DND-41 (cell line): Measurements from ENCODE around the gene PRSS27.

Experiments used
- ATAC-seq: fragments of 200-7000 bp; cut with Tn5 transposase; 3 replicates; pipeline ENCODE4 v1.9.1; 2021; ENCODE audit warnings: low read depth; ENCODE audit not compliant: insufficient read depth
- DNase-seq: peaks from one replicate; pipeline ENCODE4 v3.0.0-alpha.2; 2020
- H2AFZ ChIP-seq: 2 replicates; pipeline ENCODE4 v1.6.0; 2012; ENCODE audit warnings: low read depth, low read length
- H3K27ac ChIP-seq: 2 replicates; pipeline ENCODE4 v1.5.1; 2012; ENCODE audit warnings: low read length, inconsistent platforms
- H3K27me3 ChIP-seq: fragments of 200-600 bp; sonication (generic); 2 replicates; pipeline ENCODE4 v1.6.0; 2012; ENCODE audit warnings: low read length, mild to moderate bottlenecking, inconsistent platforms; ENCODE audit not compliant: insufficient read depth, poor library complexity
- H3K36me3 ChIP-seq: 2 replicates; pipeline ENCODE4 v1.5.1; 2012; ENCODE audit warnings: low read length, inconsistent platforms; ENCODE audit not compliant: insufficient read depth
- H3K4me1 ChIP-seq: 2 replicates; pipeline ENCODE4 v1.5.1; 2012; ENCODE audit warnings: mild to moderate bottlenecking, low read length; ENCODE audit not compliant: insufficient read depth
- H3K4me2 ChIP-seq: 2 replicates; pipeline ENCODE4 v1.6.0; 2012; ENCODE audit warnings: mild to moderate bottlenecking, moderate library complexity, low read length, inconsistent platforms; ENCODE audit not compliant: insufficient read depth
- H3K4me3 ChIP-seq, 2 experiments: fragments of 200-600 bp in 1 of 2; shearing (Covaris generic) in 1 of 2; 2 replicates each; pipeline ENCODE4 v1.5.1; 2012 to 2016; ENCODE audit warnings: inconsistent platforms in 2 of 2, low read length in 2 of 2, mild to moderate bottlenecking in 2 of 2, low read depth in 1 of 2, moderate library complexity in 1 of 2
- H3K79me2 ChIP-seq: 2 replicates; pipeline ENCODE4 v1.6.0; 2012; ENCODE audit warnings: low read length, inconsistent platforms; ENCODE audit not compliant: insufficient read depth
- H3K9ac ChIP-seq: 2 replicates; pipeline ENCODE4 v1.6.0; 2012; ENCODE audit warnings: low read depth, mild to moderate bottlenecking, inconsistent platforms, low read length, moderate library complexity
- H3K9me3 ChIP-seq: 2 replicates; pipeline ENCODE4 v1.5.1; 2012; ENCODE audit warnings: low read length, moderate library complexity, mild to moderate bottlenecking, inconsistent platforms; ENCODE audit not compliant: insufficient read depth, severe bottlenecking
- H4K20me1 ChIP-seq: 2 replicates; pipeline ENCODE4 v1.6.0; 2012; ENCODE audit warnings: low read length; ENCODE audit not compliant: insufficient read depth
- EZH2 ChIP-seq: IDR thresholded peaks from 3 replicates; pipeline ENCODE4 v1.6.1; 2012; ENCODE audit warnings: borderline replicate concordance, low read depth, mild to moderate bottlenecking, moderate library complexity, low read length, inconsistent platforms; ENCODE audit not compliant: severe bottlenecking
- TF ChIP-seq, protein P1 (sequence below): IDR thresholded peaks from 2 replicates; pipeline ENCODE4 v1.5.1; 2012; ENCODE audit warnings: borderline replicate concordance, low read length, moderate library complexity, mild to moderate bottlenecking; ENCODE audit not compliant: poor library complexity, severe bottlenecking; ENCODE audit errors: extremely low read depth

The PRSS27 gene

DNA sequence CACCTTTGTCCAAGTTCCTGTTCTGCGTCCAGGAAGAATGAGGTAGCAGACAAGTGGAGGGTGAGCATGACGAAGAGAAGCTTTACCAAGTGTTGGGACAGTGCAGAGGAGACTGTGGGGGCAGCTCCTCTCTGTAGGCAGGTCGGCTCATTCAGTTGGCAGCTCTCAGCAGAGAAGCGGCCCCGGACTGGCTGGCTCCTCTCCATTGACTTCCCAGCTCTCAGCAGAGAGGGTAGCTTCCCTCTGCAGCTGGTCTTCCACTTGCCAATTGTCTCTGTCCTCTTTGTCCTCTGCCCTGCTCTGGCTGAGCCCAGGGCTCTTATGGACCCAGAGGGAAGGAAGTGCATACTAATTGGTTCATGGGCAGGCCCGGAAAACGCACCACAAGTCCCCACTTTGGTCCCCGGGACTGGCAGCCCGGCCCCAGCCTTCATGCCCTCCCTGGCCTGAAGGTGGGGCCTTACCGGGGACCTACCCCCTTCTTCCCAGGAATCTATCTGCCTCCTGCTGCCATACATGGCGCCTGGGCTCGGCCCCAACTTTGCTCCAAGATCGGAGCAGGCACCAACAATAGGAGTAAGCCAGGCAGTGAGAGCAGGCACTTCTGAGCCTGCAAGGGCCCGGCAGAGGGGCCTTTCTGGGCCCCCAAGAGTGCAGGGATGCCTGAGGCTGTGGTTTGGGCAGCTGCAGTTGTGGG lies 27.6 kb downstream of the PRSS27 start:
- Histone ChIP-seq H3K4me2 (no peak overlapping the region), H3K9me3 (no peaks in the 10 kb centered on the region), H2AFZ (no peak overlapping the region), H3K36me3 (peaks cover 32% of the 10 kb centered on the region), H3K27ac (no peak overlapping the region; the same call in 1 of the 2 replicates), H3K79me2 (peaks cover 48% of the 10 kb centered on the region), H3K27me3 (no peaks in the 10 kb centered on the region), H3K4me1 (no peaks in the 10 kb centered on the region), H3K9ac (no peak overlapping the region), H3K4me3 (no peak overlapping the region), H4K20me1 (peaks cover 28% of the 10 kb centered on the region)
- no peak for TF ChIP-seq EZH2
- TF ChIP-seq, protein P1, sequence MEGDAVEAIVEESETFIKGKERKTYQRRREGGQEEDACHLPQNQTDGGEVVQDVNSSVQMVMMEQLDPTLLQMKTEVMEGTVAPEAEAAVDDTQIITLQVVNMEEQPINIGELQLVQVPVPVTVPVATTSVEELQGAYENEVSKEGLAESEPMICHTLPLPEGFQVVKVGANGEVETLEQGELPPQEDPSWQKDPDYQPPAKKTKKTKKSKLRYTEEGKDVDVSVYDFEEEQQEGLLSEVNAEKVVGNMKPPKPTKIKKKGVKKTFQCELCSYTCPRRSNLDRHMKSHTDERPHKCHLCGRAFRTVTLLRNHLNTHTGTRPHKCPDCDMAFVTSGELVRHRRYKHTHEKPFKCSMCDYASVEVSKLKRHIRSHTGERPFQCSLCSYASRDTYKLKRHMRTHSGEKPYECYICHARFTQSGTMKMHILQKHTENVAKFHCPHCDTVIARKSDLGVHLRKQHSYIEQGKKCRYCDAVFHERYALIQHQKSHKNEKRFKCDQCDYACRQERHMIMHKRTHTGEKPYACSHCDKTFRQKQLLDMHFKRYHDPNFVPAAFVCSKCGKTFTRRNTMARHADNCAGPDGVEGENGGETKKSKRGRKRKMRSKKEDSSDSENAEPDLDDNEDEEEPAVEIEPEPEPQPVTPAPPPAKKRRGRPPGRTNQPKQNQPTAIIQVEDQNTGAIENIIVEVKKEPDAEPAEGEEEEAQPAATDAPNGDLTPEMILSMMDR, result no peak
- DNase-seq (no peak), ATAC-seq (no peak)

GRCh38 chr16:2691491-2692248 lies 28.4 kb downstream of the PRSS27 start:
- H3K4me3 ChIP-seq, result no peak overlapping the region
- H4K20me1 ChIP-seq, result peaks cover 34% of the 10 kb centered on the region
- no peak overlapping the region; the same call in 1 of the 2 replicates for H3K27ac ChIP-seq
- H3K9ac ChIP-seq, result no peak overlapping the region
- H2AFZ ChIP-seq, result no peak overlapping the region
- H3K4me2 ChIP-seq, result no peak overlapping the region
- H3K9me3 ChIP-seq, result no peaks in the 10 kb centered on the region
- no peak for TF ChIP-seq EZH2
- TF ChIP-seq, protein P1, result no peak
- peaks cover 7% of the 10 kb centered on the region; the same call in 1 of the 2 replicates for H3K4me1 ChIP-seq
- H3K79me2 ChIP-seq, result peaks cover 55% of the 10 kb centered on the region
- H3K27me3 ChIP-seq, result no peaks in the 10 kb centered on the region
- H3K36me3 ChIP-seq, result peaks cover 26% of the 10 kb centered on the region
- DNase-seq (no peak), ATAC-seq (no peak)

DNA sequence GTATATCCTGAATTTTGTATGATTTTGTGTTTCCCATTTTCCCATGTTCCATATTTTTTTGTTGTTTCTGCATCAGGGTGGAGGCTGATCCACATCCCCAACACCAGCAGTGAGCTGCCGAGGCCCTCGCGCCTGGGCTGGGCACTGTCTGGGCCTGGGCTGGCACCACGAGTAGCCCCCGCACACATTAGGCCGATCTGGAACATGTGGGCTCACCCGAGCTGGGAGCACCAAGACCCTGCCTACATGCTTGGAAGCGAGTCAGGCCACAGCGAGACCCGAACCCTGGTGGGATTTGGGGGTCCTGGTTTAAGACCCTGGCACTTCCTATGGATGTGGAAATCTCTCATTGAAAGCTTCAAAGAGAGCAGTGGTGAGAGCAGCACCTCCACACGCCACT lies 29.2 kb downstream of the PRSS27 start:
- H4K20me1 ChIP-seq, result peaks cover 35% of the 10 kb centered on the region
- no peak overlapping the region for H2AFZ ChIP-seq
- peaks cover 7% of the 10 kb centered on the region; the same call in 1 of the 2 replicates for H3K4me1 ChIP-seq
- H3K79me2 ChIP-seq, result peaks cover 56% of the 10 kb centered on the region
- peaks cover 25% of the 10 kb centered on the region for H3K36me3 ChIP-seq
- no peaks in the 10 kb centered on the region for H3K9me3 ChIP-seq
- no peak overlapping the region for H3K4me2 ChIP-seq
- TF ChIP-seq EZH2, result no peak
- no peak for DNase-seq
- H3K9ac ChIP-seq, result no peak overlapping the region
- H3K27me3 ChIP-seq, result no peaks in the 10 kb centered on the region
- no peak overlapping the region for H3K27ac ChIP-seq
- ATAC-seq, result no peak
- no peak overlapping the region for H3K4me3 ChIP-seq
